ENCODE results near the gene GUF1. TPM values are rescaled to one million over a fixed set of nuclear protein-coding genes. Genes with fewer than 3 reads are reported as not detected.

GUF1 gene
- total and polyA plus RNA-seq, 10 donors = 9.6 to 24.5 (median 15.2) TPM

DNA sequence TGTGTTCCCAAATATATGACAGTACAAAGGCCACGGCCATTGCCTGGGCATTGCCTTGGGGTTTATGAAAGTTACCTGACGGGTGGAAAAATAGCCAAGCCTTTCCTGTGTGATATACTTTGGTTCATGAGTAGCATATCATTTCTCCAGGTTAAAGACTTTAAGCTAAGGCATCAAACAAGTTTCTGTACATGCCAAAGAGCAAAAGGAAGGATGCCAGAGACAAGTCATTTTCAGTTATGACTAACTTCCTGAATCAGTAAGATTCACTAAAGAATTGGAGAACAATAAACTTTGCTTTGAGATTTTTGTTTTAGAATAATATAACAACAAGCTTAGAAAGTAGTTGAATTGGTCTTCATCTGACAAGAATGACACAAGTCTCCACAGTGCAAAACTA is 9.7 kb upstream of the GUF1 start:
- Histone ChIP-seq H3K27me3 (replicated peaks in 1 of 7) (peaks cover 0 to 4% (median 0%) of the 10 kb centered on the region in 7 donors), H3K9me3 (no peaks in the 10 kb centered on the region), H3K4me1 (no peaks in the 10 kb centered on the region), H3K27ac (no peak overlapping the region), H3K36me3 (no peaks in the 10 kb centered on the region), H3K4me3 (no peak overlapping the region)
- DNase-seq = no peak
- intact Hi-C loops (cut with DNase I; ENCODE audit: low total_unique reads) = no loop called here
- WGBS, 5 donors = 32 to 78% (median 63%) methylated on average over 2 of the region's 2 CpGs
- no peak for TF ChIP-seq POLR2A (IDR thresholded peaks at IDR 0.05)
- TF ChIP-seq, protein P1, sequence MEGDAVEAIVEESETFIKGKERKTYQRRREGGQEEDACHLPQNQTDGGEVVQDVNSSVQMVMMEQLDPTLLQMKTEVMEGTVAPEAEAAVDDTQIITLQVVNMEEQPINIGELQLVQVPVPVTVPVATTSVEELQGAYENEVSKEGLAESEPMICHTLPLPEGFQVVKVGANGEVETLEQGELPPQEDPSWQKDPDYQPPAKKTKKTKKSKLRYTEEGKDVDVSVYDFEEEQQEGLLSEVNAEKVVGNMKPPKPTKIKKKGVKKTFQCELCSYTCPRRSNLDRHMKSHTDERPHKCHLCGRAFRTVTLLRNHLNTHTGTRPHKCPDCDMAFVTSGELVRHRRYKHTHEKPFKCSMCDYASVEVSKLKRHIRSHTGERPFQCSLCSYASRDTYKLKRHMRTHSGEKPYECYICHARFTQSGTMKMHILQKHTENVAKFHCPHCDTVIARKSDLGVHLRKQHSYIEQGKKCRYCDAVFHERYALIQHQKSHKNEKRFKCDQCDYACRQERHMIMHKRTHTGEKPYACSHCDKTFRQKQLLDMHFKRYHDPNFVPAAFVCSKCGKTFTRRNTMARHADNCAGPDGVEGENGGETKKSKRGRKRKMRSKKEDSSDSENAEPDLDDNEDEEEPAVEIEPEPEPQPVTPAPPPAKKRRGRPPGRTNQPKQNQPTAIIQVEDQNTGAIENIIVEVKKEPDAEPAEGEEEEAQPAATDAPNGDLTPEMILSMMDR (IDR thresholded peaks at IDR 0.05 in 8 of 11, conservative IDR thresholded peaks at IDR 0.05 in 3 of 11) = no peak
- TF ChIP-seq POLR2AphosphoS5 (IDR thresholded peaks at IDR 0.05) = no peak

DNA sequence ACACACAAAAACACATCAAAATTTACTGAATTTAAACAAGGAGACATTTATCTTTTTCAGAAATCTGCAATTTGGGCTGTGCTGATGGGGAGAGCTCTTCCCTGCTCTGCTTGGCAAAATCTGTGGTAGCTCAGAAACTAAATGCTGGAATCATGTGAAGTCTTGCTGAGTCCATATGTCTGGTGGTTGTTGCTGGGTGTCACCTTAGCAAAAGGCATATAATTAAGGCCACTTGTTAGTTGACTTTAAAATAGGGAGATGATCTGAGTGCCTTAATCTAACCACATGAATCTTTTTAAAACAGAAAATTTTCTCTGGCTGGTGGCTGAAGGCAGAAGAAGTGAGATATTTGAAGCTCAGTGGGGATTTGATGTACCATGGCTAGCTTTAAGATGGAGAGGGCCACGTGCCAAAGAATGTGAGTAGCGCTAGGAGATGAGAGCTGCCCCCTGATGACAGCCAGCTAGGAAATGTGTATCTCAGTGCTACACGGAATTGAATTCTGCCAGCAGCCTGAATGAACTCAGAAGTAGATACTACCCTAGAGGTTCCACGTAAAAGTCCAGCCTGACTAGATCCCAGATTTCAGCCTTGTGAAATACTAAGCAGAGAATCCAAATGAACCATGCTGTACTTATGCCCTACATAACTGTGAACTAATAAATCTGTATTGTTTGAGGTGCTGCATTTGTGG is 7.6 kb upstream of the GUF1 start:
- Histone ChIP-seq H3K4me1 (no peaks in the 10 kb centered on the region), H3K27me3 (replicated peaks in 1 of 7) (peaks cover 0 to 4% (median 0%) of the 10 kb centered on the region in 7 donors), H3K27ac (no peak overlapping the region), H3K4me3 (no peak overlapping the region), H3K36me3 (no peaks in the 10 kb centered on the region), H3K9me3 (no peaks in the 10 kb centered on the region)
- intact Hi-C loops (cut with DNase I; ENCODE audit: low total_unique reads) = no loop called here
- no peak for DNase-seq
- WGBS, 5 donors = 74 to 83% (median 75%) methylated on average over 4 of the region's 4 CpGs
- TF ChIP-seq POLR2AphosphoS5 (IDR thresholded peaks at IDR 0.05) = no peak
- TF ChIP-seq, protein P1 (IDR thresholded peaks at IDR 0.05 in 8 of 11, conservative IDR thresholded peaks at IDR 0.05 in 3 of 11) = no peak
- no peak for TF ChIP-seq POLR2A (IDR thresholded peaks at IDR 0.05)

DNA sequence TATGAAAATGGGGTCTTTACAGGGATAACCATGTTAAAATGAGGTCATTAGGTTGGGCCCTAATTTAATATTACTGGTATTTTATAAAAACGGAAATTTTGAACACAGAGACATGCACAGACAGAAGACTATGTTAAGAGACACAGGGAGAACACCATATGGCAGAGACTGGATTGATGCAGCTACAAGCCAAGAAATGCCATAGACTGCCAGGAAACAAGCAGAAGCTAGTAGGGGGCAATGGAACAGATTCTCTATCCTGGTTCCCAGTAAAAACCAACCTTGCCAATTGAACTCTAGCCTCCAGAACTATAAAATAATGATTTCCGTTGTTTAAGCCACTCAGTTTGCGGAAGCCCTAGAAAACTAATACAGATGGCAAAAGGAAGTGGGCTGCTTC is 6.6 kb upstream of the GUF1 start:
- Histone ChIP-seq H3K27ac (no peak overlapping the region), H3K36me3 (no peaks in the 10 kb centered on the region), H3K9me3 (no peaks in the 10 kb centered on the region), H3K4me1 (no peaks in the 10 kb centered on the region), H3K27me3 (replicated peaks in 1 of 7) (peaks cover 0 to 4% (median 0%) of the 10 kb centered on the region in 7 donors), H3K4me3 (no peak overlapping the region)
- TF ChIP-seq POLR2AphosphoS5 (IDR thresholded peaks at IDR 0.05) = no peak
- no peak for TF ChIP-seq POLR2A (IDR thresholded peaks at IDR 0.05)
- TF ChIP-seq, protein P1 (IDR thresholded peaks at IDR 0.05 in 8 of 11, conservative IDR thresholded peaks at IDR 0.05 in 3 of 11) = no peak
- intact Hi-C loops (cut with DNase I; ENCODE audit: low total_unique reads) = no loop called here
- no peak for DNase-seq
- 86 to 91% (median 90%) methylated on average over 3 of the region's 3 CpGs for WGBS, 5 donors

DNA sequence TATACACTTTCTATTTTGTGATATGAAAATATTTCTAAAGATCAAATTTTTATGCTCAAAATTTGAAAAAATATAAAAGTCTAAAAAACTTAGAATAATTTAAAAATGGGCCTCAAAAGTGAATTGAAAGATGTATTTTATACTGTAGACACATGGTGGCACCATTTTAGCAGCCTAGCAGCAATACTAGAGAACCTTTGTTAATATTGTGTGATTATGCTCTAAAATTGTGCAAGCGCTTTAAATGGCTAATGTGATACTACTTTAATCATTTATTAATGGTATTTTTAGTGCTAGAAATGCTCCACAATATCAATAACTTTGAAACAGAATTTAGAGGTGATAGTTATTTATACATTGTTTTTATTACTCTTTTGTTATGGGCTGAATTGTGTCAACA is 3.7 kb upstream of the GUF1 start:
- no peaks in the 10 kb centered on the region for H3K36me3 ChIP-seq
- 78 to 94% (median 85%) methylated on average over 1 of the region's 1 CpG for WGBS, 5 donors
- no peak overlapping the region for H3K27ac ChIP-seq
- H3K27me3 ChIP-seq (replicated peaks in 1 of 7) = no peaks in the 10 kb centered on the region
- H3K4me1 ChIP-seq = peaks cover 5 to 18% (median 13%) of the 10 kb centered on the region in 6 donors
- H3K9me3 ChIP-seq = no peaks in the 10 kb centered on the region
- DNase-seq = no peak
- H3K4me3 ChIP-seq = no peak overlapping the region
- TF ChIP-seq POLR2A (IDR thresholded peaks at IDR 0.05) (no peak), POLR2AphosphoS5 (IDR thresholded peaks at IDR 0.05) (no peak)
- TF ChIP-seq, protein P1 (IDR thresholded peaks at IDR 0.05 in 8 of 11, conservative IDR thresholded peaks at IDR 0.05 in 3 of 11) = no peak
- intact Hi-C loops (cut with DNase I; ENCODE audit: low total_unique reads) = no loop called here

Measured in spleen (tissue), 11 donors.